NB4 (cell line): ENCODE measurements around the gene TASP1.
"Not testable (repeated sequence)": the region's sequence is repeated elsewhere in the genome, so short reads cannot be mapped to it uniquely, and the experiment has no call there.

Source experiments
- DNase-seq: peaks from one replicate; pipeline ENCODE4 v3.0.0; 2010; ENCODE audit warnings: low read depth
- H3K4me3 ChIP-seq: one replicate; pipeline ENCODE4 v1.5.1; 2011; ENCODE audit warnings: mild to moderate bottlenecking, low read depth, low read length, moderate library complexity
- MYC ChIP-seq: IDR thresholded peaks from 2 replicates; pipeline ENCODE4 v1.6.1; 2011; ENCODE audit warnings: low read depth, low read length
- POLR2A ChIP-seq: IDR thresholded peaks from 2 replicates; pipeline ENCODE4 v1.6.1; 2011; ENCODE audit warnings: mild to moderate bottlenecking; ENCODE audit not compliant: insufficient read length; ENCODE audit errors: extremely low read depth
- TF ChIP-seq, protein P1 (sequence below): IDR thresholded peaks from one replicate; pipeline ENCODE4 v1.5.1; 2012; ENCODE audit warnings: low read depth, low read length
- TF ChIP-seq, protein P2 (sequence below): IDR thresholded peaks from 2 replicates; pipeline ENCODE4 v1.6.1; 2011; ENCODE audit warnings: low read depth, low read length

TASP1 gene

DNA sequence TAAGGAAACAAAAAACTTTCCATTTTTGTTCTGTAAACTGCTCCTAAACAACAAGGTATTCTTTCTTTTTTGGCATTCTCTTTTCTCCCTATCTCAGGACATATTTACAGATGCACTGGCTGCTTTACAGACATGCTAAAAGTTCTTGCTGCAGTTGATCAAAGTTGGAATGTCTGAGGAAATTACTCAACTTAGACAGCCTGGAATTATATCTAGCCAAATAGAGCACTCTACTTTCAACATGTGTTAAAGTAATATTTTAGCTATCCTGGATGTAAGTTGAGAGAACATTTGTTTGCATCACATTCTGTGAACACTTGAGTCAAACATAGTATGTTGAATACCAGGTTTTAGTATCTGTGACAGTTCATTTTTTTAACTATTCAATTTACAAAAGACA, 24.8 kb downstream of the TASP1 start:
- H3K4me3 ChIP-seq, result no peak overlapping the region
- DNase-seq, result no peak
- TF ChIP-seq POLR2A (no peak), MYC (no peak)
- TF ChIP-seq, protein P1, sequence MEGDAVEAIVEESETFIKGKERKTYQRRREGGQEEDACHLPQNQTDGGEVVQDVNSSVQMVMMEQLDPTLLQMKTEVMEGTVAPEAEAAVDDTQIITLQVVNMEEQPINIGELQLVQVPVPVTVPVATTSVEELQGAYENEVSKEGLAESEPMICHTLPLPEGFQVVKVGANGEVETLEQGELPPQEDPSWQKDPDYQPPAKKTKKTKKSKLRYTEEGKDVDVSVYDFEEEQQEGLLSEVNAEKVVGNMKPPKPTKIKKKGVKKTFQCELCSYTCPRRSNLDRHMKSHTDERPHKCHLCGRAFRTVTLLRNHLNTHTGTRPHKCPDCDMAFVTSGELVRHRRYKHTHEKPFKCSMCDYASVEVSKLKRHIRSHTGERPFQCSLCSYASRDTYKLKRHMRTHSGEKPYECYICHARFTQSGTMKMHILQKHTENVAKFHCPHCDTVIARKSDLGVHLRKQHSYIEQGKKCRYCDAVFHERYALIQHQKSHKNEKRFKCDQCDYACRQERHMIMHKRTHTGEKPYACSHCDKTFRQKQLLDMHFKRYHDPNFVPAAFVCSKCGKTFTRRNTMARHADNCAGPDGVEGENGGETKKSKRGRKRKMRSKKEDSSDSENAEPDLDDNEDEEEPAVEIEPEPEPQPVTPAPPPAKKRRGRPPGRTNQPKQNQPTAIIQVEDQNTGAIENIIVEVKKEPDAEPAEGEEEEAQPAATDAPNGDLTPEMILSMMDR, result no peak
- TF ChIP-seq, protein P2, sequence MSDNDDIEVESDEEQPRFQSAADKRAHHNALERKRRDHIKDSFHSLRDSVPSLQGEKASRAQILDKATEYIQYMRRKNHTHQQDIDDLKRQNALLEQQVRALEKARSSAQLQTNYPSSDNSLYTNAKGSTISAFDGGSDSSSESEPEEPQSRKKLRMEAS, result no peak

DNA sequence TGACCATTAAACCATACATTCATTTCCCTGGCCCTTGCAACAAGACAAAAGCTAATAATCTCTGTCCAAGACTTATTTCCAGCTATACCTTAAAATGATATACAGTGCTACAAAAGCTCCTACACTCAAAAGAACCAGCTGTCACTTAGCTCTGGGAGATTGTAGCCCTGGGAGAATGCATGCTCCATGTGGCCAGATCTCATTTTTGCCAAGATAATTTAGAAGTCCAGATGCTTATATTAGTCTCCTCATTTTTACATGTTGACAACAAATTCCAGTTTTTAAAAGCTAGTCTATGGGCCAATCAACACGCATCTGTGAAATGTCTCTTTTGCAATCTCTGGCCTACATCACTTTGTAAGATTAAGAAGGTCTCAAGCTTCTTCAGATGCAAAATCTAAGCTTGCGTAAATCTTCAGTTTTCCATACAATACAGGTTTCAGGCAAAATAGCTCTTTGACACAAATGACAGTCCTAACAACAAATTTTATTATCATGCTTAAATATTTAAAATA, 27.1 kb downstream of the TASP1 start:
- no peak overlapping the region for H3K4me3 ChIP-seq
- TF ChIP-seq, protein P2, result no peak
- TF ChIP-seq, protein P1, result no peak
- TF ChIP-seq MYC (no peak), POLR2A (no peak)
- DNase-seq, result no peak

DNA sequence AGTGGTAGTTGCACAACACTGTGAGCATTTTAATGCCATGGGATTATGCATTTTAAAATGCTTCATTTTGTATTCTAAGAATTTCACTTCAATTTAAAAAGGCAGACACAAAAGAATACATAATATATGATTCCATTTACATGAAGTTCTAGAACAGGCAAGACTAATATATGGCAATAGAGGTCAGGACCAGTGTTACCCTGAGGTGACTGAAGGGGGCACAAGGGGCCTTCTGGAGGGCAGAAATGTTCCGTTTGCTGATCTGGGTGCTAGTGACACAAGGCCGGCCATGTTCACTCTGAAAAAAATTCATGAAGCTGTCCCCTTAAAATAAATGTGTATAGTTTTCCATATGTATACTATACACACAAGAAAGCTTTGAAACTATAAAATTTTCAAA, 28.5 kb downstream of the TASP1 start:
- TF ChIP-seq, protein P2, result no peak
- TF ChIP-seq, protein P1, result peak; percentile 52
- no peak for TF ChIP-seq POLR2A
- no peak for TF ChIP-seq MYC
- peak; percentile 57 for DNase-seq
- no peak overlapping the region for H3K4me3 ChIP-seq

DNA sequence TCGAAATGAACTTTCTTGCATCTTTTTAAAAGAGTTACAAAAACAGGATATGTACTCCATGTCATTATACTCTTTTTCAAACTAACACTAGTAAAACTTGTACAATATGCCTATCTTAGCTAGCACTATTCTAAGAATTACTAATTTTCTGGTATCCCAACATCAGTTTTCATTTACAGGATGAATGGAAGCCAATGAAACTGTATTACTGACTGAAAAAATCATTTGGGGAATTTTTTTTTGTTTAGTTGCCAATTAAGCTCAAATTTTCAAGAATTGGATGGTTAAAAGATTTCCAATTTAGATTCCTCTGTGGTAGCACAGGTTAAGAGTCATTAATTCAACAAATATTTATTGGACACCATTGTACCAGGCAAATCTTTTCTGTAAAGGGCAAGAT, 30.7 kb downstream of the TASP1 start:
- no peak for DNase-seq

DNA sequence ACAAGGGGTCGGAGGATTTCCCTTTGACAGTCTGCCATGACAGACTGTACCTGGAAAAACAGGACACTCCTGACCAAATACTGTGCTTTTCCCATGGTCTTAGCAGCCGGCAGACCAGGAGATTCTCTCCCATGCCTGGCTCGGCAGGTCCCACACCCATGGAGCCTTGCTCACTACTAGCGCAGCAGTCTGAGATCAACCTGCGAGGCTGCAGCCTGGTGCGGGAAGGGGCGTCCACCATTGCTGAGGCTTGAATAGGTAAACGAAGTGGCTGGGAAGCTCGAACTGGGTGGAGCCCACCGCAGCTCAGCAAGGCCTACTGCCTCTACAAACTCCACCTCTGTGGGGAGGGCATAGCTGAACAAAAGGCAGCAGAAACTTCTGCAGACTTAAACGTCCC, 45.3 kb downstream of the TASP1 start:
- H3K4me3 ChIP-seq, DNase-seq: not testable (repeated sequence)

More for the DNA sequence above, 30.7 kb downstream of the TASP1 start:
- TF ChIP-seq, protein P1, result no peak
- TF ChIP-seq MYC (no peak), POLR2A (no peak)
- TF ChIP-seq, protein P2, result no peak
- H3K4me3 ChIP-seq, result no peak overlapping the region

DNA sequence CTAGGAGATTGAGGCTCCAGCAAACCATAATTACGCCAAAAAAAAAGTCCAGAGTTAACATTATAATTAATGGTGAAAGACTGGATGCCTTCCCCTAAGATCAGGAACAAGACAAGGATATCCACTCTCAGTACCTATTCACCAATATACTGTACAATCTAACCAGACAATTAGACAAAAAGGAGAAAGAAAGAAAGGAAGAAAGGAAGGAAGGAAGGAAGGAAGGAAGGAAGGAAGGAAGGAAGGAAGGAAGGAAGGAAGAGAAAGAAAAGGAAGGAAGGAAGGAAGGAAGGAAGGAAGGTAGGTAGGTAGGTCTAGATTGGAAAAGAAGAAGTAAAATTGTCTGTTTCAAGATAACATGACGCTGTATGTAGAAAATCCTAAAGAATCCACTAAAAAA, 50.7 kb downstream of the TASP1 start:
- TF ChIP-seq POLR2A (no peak), MYC (no peak)
- TF ChIP-seq, protein P2, result no peak
- TF ChIP-seq, protein P1, result no peak
- H3K4me3 ChIP-seq, result no peak overlapping the region
- no peak for DNase-seq
